ENCODE data around the gene LINGO3.

- TF ChIP-seq POLR2A (IDR thresholded peaks at IDR 0.05; ENCODE audit: low read depth, low read length), result no peak
- TF ChIP-seq CTCF (IDR thresholded peaks at IDR 0.05; ENCODE audit: extremely low read depth in 1 of 2, insufficient read depth in 1 of 2, low read depth in 1 of 2, low read length in 2 of 2), result no peak
- TF ChIP-seq POLR2AphosphoS5 (IDR thresholded peaks at IDR 0.05; ENCODE audit: insufficient read depth, low read depth, low read length), result no peak
Observed at GRCh38 chr19:2353887-2354592, 46.1 kb upstream of the LINGO3 start.

Measured in endothelial cell of umbilical vein (primary cell).